Measurements from ENCODE around the gene KCTD7.
"Not testable (repeated sequence)": the region's sequence is repeated elsewhere in the genome, so short reads cannot be mapped to it uniquely, and the experiment has no call there.

KCTD7 gene

GRCh38 chr7:66617295-66617694 is 11.4 kb upstream of the KCTD7 start:
- DNase-seq (ENCODE audit: low spot score) = no peak

- not testable (repeated sequence) for DNase-seq (ENCODE audit: low spot score)
Measured at GRCh38 chr7:66619341-66619948, 9.2 kb upstream of the KCTD7 start.

- no peak for DNase-seq (ENCODE audit: low spot score)
Measured at GRCh38 chr7:66626331-66626934, 2.2 kb upstream of the KCTD7 start.

GRCh38 chr7:66627151-66627681 is 1.5 kb upstream of the KCTD7 start:
- DNase-seq (ENCODE audit: low spot score) = no peak

- no peak for DNase-seq (ENCODE audit: low spot score)
Measured at GRCh38 chr7:66627881-66628360, 760 bp upstream of the KCTD7 start.

- no peak for DNase-seq (ENCODE audit: low spot score)
Measured at GRCh38 chr7:66629222-66630062, 761 bp downstream of the KCTD7 start.

- DNase-seq (ENCODE audit: low spot score) = no peak
Measured at GRCh38 chr7:66630531-66630930, 1.9 kb downstream of the KCTD7 start.

- DNase-seq (ENCODE audit: low spot score) = no peak
Measured at GRCh38 chr7:66631471-66631870, 2.8 kb downstream of the KCTD7 start.

- no peak for DNase-seq (ENCODE audit: low spot score)
Measured at GRCh38 chr7:66634816-66635215, 6.1 kb downstream of the KCTD7 start.

GRCh38 chr7:66635322-66635981 is 6.8 kb downstream of the KCTD7 start:
- DNase-seq (ENCODE audit: low spot score) = not testable (repeated sequence)

GRCh38 chr7:66635982-66636546 is 7.4 kb downstream of the KCTD7 start:
- not testable (repeated sequence) for DNase-seq (ENCODE audit: low spot score)

- no peak for DNase-seq (ENCODE audit: low spot score)
Measured at GRCh38 chr7:66638309-66639099, 9.8 kb downstream of the KCTD7 start.

- DNase-seq (ENCODE audit: low spot score) = no peak
Measured at GRCh38 chr7:66639773-66640172, 11.1 kb downstream of the KCTD7 start.

- DNase-seq (ENCODE audit: low spot score) = no peak
Measured at GRCh38 chr7:66640802-66641525, 12.3 kb downstream of the KCTD7 start.

GRCh38 chr7:66641526-66641871 is 12.8 kb downstream of the KCTD7 start:
- no peak for DNase-seq (ENCODE audit: low spot score)

- DNase-seq (ENCODE audit: low spot score) = peak; percentile 30
Measured at GRCh38 chr7:66642186-66642585, 13.5 kb downstream of the KCTD7 start.

GRCh38 chr7:66642932-66643331 is 14.3 kb downstream of the KCTD7 start:
- DNase-seq (ENCODE audit: low spot score) = no peak

GRCh38 chr7:66643395-66643794 is 14.7 kb downstream of the KCTD7 start:
- DNase-seq (ENCODE audit: low spot score) = no peak

GRCh38 chr7:66651026-66651425 is 22.3 kb downstream of the KCTD7 start:
- not testable (repeated sequence) for DNase-seq (ENCODE audit: low spot score)

- DNase-seq (ENCODE audit: low spot score) = not testable (repeated sequence)
Measured at GRCh38 chr7:66653719-66654274, 25.1 kb downstream of the KCTD7 start.
